NCI-H345 (cell line): ENCODE results near the gene ECM2.

Experiments
- DNase-seq: peaks from one replicate; lab custom pipeline; 2025; lab: John Stamatoyannopoulos, UW

ECM2 gene

GRCh38 chr9:92500725-92501124 is 35.1 kb downstream of the ECM2 start:
- no peak for DNase-seq

DNA sequence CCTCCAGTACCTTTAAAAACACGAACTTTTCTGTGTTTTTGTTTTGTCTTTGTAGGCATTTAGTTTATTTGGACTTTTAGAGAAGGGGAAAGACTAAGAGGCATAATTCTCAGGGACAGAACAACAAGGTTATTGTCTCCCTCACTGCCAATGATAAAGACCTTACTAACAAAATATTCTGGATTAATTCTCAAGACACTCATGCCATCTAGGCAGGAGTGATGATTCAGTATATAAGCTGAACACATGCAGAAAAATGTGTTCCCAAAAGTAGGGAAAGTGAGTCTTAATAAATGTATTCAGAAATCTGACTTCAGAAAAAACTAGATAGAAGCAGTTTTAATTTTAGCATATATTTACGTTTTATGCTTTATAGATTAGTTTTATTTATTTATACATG is 36.1 kb downstream of the ECM2 start:
- DNase-seq = no peak

DNA sequence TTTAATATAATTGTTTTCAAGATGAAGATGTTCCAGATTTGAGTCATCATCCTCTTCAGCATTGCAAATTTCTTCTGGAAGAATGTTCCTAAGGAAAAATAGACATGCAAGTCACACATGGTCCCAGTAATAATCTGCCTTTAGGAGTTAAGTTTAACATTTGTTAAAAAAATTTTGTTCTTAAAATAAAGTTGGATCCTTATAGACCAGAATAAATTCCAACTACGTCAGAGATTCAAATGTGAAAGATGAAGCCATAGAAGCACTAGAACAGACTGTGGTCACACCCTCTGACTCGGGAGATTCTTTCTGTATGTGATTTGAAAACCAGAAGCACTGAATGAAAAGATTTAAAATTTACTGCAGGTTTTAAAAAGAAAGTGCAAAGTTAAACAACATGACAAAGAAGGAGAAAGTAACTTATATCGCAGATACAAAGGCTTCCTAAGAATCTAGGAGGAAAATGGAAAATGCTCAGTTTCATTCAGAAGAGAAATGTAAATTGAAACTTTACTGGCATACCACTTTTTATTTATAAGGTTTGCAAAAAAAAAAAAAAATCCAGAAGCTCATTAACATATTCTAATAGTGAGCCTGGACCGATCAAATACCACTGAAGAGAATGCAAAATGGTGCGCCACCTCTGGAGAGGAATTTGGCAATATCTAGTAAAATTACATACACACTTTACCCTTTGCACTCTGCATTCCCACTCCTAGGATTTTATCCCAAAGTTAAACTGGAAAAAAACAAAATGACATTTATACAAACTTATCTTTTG is 39.2 kb downstream of the ECM2 start:
- DNase-seq = no peak

- no peak for DNase-seq
Observed at GRCh38 chr9:92494856-92495255, 40.9 kb downstream of the ECM2 start.

GRCh38 chr9:92493749-92494387 is 41.9 kb downstream of the ECM2 start:
- DNase-seq = no peak

DNA sequence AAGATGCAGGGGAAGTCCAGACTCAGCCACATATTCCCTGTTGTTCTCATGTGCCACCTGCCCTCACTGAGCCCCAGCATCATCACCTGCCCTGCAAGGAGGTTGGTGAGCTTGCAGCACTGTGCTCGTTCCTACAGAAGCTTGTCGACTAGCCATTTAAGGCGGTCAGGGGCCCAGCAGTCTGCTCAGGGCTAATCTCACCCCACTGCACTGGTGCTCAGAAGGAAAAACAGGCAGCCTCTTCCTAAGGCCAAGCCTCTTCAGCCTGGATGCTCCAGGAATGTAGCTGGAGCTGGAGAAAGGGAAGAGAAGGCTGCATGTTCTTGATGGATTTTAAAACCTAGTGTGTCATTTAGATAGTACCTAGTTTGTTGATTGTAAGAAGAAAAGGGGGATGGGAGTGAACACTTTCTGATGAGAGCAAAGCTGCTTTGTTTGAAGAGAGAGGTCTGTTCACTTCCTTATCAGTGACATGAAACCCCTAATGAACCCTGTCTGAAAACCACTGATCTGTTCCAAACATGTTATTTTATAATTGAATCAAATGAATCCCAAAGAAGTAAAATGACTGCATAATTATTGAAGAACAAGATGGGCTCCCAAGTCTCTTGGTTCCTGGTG is 42.9 kb downstream of the ECM2 start:
- DNase-seq = no peak

- DNase-seq = no peak
Observed at GRCh38 chr9:92488681-92489550, 46.9 kb downstream of the ECM2 start.

- DNase-seq = no peak
Observed at GRCh38 chr9:92486371-92486770, 49.4 kb downstream of the ECM2 start.

GRCh38 chr9:92484563-92484962 is 51.2 kb downstream of the ECM2 start:
- DNase-seq = no peak

DNA sequence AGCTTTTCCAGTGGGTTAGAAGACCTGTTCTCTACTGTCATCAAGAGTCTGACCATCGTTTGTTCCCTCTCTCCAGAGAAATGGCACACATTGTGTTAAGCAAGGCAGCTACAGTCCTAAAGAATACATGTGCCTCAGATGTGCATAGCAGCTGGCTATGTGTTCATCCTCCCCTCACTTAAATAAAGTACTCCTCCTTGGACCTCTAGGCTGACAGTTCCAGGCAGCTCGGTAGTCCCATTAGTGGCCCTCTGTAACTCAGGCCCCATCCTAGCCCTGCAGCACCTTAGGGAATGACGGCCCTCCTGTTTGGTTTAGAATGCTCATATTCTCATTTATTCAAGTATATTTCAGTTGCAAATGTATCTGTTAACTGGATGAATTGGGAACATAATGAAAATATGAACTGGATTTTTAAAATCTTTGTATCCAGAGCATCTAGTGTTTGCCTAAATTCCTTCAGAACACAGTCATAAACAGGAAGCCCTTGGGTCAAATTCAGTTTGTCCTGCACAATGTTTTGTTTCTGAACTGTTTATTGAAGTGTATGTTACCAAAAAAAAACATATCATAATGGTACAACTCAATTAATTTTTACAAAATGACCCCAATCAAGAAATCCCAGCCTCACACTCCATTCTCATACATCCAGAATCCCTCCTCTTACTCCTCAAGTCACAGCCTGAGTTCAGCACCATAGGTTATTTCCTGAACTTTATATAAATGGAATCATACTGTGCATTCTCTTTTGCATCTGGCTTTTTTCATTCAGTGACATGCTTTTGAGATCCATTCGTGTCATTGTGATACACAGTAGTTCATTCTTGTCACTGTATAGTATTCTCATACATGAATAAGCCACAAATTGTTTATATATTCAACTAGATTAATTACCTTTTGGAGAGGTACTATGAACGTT is 51.9 kb downstream of the ECM2 start:
- no peak for DNase-seq

- DNase-seq = no peak
Observed at GRCh38 chr9:92482805-92483204, 53.0 kb downstream of the ECM2 start.

DNA sequence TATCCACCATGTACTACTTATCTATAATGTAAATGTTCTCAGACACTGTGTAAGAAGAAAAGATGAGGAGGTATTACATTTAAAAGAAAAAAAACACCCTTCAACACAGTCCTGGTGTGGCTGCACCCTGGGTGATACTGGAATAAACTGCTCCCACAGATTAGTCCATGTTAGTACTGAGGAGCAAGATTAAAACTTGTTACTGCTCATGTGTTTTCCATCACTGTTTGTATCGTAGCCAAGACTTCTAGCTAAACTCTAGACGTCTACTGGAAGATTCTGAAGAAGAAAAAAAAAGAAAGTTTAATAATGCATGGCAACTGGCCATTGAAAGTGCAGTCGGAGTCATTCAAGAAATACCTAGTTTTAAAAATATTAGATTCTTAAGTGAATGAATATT is 53.5 kb downstream of the ECM2 start, which contains the start of gene ASPN:
ASPN (minus strand) TSS at position 178 of the 400 bp plus-strand sequence.
- DNase-seq = no peak

DNA sequence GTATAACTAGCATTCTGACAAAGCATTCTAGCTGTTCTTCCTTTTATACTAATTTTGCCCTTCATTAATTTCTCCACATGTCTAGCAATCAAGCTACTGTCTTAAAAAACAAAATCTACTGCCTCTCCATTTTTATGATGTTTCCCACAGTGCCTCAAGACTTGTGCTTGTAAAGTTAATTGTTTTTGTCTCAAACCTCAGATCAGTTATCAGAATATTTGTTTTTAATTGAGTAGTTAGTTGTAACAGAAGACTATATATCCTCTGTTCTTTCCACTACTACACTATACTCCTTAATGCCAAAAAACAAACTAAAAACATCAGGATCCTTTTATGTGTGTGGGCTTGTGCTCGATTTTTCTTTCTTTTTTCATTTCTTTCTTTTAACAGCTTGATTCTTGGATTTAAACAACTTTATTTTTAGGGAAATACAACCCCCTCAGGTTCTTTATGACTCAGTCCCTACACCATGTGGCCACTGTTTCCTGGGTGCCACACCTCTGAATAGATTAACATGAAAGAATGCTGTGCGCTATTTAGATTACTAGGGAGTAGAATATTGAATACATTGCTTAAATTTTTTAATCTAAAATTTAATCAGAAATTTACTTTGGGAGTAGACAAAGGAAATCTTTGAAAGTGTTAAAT is 54.7 kb downstream of the ECM2 start:
- no peak for DNase-seq

GRCh38 chr9:92480291-92480771 is 55.5 kb downstream of the ECM2 start:
- DNase-seq = no peak

DNA sequence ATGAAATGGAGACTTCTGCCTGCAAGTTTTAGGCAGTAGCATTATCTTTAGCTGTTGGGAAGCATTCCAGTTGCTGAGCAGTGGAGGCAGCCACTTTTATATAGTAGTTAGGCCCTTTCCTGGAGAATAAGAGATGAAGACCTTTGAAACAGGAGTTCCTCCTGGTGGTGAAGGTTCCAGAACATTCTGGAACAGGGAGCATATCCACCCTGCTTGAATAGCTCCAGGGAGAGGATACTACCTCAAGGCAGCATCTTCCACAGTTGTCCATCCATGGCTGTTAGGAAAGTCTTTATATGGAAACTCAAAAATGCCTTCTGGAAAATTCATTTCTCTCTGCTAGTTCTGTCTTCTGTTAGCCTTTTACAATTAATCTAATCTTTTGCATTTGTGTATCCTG is 56.4 kb downstream of the ECM2 start:
- DNase-seq = no peak

- DNase-seq = no peak
Observed at GRCh38 chr9:92478783-92479182, 57.0 kb downstream of the ECM2 start.

- DNase-seq = no peak
Observed at GRCh38 chr9:92476962-92477361, 58.8 kb downstream of the ECM2 start.

DNA sequence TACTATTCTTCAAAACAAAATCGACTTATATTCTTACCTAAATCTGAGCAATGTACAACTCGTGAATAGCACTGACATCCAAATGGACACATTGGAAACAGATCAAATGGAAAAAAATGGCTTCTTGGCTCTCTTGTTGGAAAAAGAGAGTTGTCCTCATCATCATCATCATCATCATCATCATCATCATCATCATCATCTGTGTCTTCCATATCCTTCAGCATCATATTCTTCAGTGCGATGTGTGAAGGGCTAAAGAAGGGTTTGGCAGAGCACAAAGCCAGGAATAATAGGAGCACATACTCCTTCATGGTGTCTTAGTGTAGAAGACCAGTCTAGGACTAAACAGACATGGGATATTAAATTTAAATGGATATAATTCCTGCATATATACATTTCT is 61.2 kb downstream of the ECM2 start:
- DNase-seq = no peak

- DNase-seq = no peak
Observed at GRCh38 chr9:92468206-92468605, 67.6 kb downstream of the ECM2 start.

DNA sequence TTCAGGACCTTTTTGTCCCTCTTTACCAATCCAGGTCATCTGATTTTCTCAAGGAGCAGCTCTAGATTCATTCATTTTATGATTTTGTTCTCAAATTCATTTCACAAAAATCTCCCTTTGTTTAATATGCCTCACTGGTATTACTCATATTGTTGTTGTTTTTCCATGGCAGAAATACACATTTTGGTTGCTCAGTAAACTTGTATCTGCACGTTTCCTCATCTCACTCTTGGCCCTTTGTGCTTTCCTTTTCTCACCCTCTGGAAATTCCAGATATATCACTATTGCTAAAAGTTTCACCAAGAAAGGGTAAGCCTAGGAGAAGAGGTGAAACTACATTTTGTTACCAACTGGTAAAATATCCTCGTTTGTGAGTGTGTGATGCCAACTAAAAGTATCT is 68.3 kb downstream of the ECM2 start:
- no peak for DNase-seq

- no peak for DNase-seq
Observed at GRCh38 chr9:92467041-92467440, 68.7 kb downstream of the ECM2 start.
